GM19351 (cell line): ENCODE data around the gene PRKCQ.
"Not testable (repeated sequence)": the region's sequence is repeated elsewhere in the genome, so short reads cannot be mapped to it uniquely, and the experiment has no call there.

ENCODE experiments used
- ATAC-seq: cut with Tn5 transposase; IDR thresholded peaks from one replicate; pipeline ENCODE4 v1.9.1; 2021; ENCODE audit warnings: mild to moderate bottlenecking, moderate library complexity; ENCODE audit not compliant: unreplicated experiment

PRKCQ gene

GRCh38 chr10:6597478-6597877 lies 17.4 kb upstream of the PRKCQ start:
- ATAC-seq, result no peak

GRCh38 chr10:6595499-6595898 lies 15.4 kb upstream of the PRKCQ start:
- no peak for ATAC-seq

GRCh38 chr10:6593241-6593671 lies 13.2 kb upstream of the PRKCQ start:
- ATAC-seq, result no peak

GRCh38 chr10:6592080-6592479 lies 12.0 kb upstream of the PRKCQ start:
- ATAC-seq, result no peak

- no peak for ATAC-seq
These were observed 11.6 kb upstream of the PRKCQ start for GRCh38 chr10:6591668-6592067.

- no peak for ATAC-seq
These were observed 10.0 kb upstream of the PRKCQ start for GRCh38 chr10:6590100-6590499.

- ATAC-seq, result no peak
These were observed 9.4 kb upstream of the PRKCQ start for GRCh38 chr10:6589287-6590094.

- no peak for ATAC-seq
These were observed 8.8 kb upstream of the PRKCQ start for GRCh38 chr10:6588845-6589244.

GRCh38 chr10:6588082-6588481 lies 8.0 kb upstream of the PRKCQ start:
- no peak for ATAC-seq

- no peak for ATAC-seq
These were observed 6.4 kb upstream of the PRKCQ start for GRCh38 chr10:6586501-6586900.

GRCh38 chr10:6583447-6583846 lies 3.4 kb upstream of the PRKCQ start:
- ATAC-seq, result no peak

- not testable (repeated sequence) for ATAC-seq
These were observed 2.8 kb upstream of the PRKCQ start for GRCh38 chr10:6582913-6583312.

- no peak for ATAC-seq
These were observed 2.2 kb upstream of the PRKCQ start for GRCh38 chr10:6582298-6582697.

GRCh38 chr10:6581778-6582228 lies 1.7 kb upstream of the PRKCQ start:
- ATAC-seq, result no peak

- ATAC-seq, result not testable (repeated sequence)
These were observed 1.1 kb upstream of the PRKCQ start for GRCh38 chr10:6581223-6581622.

- peak; percentile 92 for ATAC-seq
These were observed 378 bp upstream of the PRKCQ start for GRCh38 chr10:6580279-6581029.

GRCh38 chr10:6579183-6579903 lies 733 bp downstream of the PRKCQ start:
- no peak for ATAC-seq

GRCh38 chr10:6578795-6579182 lies 1.3 kb downstream of the PRKCQ start:
- ATAC-seq, result no peak

- ATAC-seq, result no peak
These were observed 1.8 kb downstream of the PRKCQ start for GRCh38 chr10:6578251-6578771.

- ATAC-seq, result no peak
These were observed 3.8 kb downstream of the PRKCQ start for GRCh38 chr10:6576326-6576725.

GRCh38 chr10:6574664-6575176 lies 5.4 kb downstream of the PRKCQ start:
- no peak for ATAC-seq
